Activated CD4-positive, alpha-beta T cell treated with anti-CD3 and anti-CD28 coated beads, Interleukin-2, amount 50 U/mL, for 24 hours (primary cell): Measurements from ENCODE around the gene PDK2.

Source experiments
- DNase-seq, 2 donors: peaks; one replicate each; pipeline ENCODE4 v3.0.0-alpha.2; 2020; ENCODE audit warnings: low read depth in 1 of 2, low spot score in 1 of 2

PDK2 gene

DNA sequence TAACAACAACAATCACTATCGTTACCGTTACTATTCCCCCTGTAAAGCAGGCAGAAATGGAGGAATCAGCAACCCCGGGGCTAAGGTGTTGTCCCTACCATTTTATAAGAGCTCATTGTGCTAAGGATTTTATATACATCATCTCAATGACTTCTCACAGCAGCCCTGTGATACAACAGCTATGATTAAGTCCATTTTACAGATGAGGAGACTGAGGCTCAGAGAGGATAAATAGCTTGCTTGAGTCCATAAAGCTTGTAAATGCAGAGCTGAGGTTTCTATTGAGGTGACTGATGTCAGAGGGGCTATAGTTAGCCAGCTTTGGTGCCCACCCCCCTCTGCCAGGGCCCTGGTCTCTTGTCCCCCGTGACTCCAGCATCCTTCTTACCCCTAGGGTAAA is 16.7 kb upstream of the PDK2 start:
- DNase-seq = no peak

DNA sequence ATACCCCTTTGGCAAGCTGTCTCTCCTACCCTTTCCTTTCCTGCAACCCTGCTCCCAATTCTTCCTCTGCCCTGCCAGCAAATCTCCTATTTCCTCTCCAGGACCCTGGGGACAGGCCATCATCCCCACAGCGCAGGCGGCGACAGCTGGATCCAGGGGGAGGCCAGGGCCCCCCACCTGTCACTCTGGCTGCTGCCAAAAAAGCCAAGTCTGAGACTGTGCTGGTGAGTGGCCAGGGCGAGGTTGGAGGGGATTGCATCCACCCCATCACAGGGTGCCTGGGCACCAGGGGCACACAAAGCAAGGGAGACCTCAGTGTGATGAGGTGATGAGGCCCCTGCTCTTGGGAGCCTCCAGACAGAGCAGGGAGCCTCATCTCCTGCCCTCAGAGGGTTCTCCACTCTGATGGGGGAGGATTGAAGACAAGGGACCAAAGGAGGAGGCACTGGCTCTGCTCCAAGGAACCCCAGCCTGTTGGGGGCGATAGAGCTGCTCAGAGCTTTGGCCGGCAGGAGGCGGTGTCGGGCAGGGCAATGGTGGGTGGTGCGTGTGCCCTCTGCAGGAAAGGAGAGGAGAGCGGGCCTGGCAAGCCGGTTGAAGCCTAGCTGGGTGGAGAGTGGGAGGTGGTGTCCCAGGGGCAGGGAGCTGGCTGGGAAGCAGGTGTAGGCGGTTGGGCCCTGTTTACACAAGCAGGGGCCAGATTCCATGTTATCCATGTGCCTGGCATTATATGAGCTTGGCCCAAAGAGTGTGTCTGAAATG is 15.6 kb upstream of the PDK2 start:
- DNase-seq = no peak

DNA sequence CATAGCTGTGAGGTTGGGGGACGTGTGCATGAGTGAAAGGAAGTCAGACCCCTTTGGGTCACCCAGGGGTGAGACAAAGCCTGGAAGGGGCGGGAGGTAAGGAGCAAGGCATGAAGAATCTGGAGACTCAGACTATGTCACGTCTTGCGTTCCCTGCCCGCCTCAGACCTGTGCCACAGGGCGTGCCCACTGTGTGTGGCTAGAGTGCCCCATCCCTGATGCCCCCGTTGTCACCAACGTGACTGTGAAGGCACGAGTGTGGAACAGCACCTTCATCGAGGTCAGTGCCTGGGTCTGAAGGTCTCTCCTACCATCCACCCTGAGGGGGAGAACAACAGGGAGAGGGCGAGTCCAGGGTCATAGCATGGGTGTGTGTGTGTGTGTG is 15.1 kb upstream of the PDK2 start:
- DNase-seq = no peak

DNA sequence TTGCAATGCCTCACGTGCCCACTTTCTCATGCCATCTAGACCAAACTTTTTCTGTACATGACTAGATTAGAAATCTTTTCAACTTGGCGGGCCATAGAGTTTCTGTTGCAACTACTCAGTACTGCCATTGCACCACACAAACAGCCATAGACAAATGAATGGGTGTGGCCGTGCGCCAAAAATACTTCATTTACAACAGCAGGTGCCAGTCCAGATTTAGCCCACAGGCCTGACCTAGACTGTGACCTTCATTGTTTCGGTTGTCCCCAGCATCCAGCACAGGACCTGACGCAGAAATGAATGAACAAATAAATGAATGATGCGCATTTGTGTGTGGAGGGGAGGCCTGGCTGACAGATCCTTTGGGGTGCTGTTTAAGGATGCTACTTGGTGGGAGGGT is 14.3 kb upstream of the PDK2 start:
- no peak for DNase-seq

DNA sequence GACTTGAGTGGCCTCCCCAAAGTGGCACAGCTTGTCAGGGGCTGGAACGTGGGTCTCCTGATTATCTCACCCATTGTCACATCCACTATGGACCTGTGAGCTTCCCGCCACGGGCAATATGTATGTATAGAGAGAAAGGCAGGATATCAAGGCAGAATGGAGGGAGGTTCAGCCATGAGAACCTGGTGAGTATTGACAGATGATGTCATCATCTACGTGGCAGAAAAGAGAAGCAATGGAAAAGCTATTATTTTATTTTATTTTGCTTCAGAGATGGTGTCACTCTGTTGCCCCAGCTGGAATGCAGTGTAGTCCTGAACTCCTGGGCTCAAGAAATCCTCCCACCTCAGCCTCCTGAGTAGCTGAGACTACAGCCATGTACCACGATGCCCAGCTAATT is 13.4 kb upstream of the PDK2 start:
- no peak for DNase-seq

DNA sequence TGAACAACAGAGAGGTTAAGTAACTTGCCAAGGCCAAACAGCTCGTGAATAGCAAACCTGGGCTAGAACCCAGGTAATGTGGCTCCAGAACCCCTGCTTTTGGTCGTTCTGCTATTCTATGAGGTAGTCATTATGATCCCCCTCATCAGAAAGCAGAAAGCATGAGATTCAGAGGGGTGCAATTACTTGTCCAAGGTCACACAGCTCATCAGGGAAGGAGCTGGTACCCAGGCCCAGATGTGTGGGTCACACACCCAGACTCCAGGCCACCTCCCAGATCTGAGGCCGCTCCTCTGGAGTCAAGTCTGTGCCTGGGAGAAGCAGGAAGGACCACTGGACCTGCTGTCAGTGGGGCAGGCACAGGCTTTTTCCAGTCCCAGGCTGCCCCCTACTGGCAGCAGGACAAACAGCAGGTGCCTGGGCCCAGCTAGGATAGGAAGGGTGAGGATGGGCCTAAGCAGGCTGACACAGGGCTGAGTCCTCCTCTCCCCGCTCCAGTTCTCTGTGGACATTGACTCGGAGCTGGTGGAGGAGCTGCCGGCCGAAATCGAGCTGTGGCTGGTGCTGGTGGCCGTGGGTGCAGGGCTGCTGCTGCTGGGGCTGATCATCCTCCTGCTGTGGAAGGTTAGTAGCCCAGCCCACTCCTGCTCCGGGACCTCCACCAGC is 7.8 kb upstream of the PDK2 start:
- DNase-seq = peak; percentile 70 to 71

DNA sequence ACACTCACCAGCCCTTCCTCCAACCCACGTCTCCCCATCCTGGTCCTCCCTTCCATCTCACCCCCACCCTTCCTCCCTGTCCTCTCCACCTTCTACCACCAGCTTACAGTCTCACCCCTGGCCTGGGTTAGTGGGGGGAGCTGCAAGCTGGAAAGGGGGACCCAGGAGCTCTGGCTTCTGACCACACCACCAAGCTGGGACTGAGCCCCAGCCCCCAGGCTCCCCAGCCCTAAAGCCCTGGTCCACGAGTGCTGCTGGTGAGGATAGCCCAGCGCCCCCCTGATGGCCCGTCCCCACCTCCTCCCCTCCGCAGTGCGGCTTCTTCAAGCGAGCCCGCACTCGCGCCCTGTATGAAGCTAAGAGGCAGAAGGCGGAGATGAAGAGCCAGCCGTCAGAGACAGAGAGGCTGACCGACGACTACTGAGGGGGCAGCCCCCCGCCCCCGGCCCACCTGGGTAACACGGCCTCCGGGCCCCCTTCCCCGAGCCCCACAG is 7.2 kb upstream of the PDK2 start:
- DNase-seq = no peak

DNA sequence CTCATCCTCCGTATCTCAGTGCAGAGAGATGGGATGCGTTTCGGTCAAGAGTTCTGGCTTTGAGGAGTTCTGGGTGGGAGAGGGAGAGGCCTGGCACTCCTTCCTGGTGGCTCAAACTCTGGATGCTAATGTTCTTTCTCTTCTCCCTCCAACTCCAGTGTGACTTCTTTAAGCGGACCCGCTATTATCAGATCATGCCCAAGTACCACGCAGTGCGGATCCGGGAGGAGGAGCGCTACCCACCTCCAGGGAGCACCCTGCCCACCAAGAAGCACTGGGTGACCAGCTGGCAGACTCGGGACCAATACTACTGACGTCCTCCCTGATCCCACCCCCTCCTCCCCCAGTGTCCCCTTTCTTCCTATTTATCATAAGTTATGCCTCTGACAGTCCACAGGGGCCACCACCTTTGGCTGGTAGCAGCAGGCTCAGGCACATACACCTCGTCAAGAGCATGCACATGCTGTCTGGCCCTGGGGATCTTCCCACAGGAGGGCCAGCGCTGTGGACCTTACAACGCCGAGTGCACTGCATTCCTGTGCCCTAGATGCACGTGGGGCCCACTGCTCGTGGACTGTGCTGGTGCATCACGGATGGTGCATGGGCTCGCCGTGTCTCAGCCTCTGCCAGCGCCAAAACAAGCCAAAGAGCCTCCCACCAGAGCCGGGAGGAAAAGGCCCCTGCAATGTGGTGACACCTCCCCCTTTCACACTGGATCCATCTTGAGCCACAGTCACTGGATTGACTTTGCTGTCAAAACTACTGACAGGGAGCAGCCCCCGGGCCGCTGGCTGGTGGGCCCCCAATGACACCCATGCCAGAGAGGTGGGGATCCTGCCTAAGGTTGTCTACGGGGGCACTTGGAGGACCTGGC is 6.0 kb upstream of the PDK2 start:
- DNase-seq = no peak

DNA sequence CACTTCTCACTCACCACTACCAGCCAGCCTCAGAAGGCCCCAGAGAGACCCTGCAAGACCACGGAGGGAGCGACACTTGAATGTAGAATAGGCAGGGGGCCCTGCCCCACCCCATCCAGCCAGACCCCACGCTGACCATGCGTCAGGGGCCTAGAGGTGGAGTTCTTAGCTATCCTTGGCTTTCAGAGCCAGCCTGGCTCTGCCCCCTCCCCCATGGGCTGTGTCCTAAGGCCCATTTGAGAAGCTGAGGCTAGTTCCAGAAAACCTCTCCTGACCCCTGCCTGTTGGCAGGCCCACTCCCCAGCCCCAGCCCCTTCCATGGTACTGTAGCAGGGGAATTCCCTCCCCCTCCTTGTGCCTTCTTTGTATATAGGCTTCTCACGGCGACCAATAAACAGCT is 5.1 kb upstream of the PDK2 start:
- DNase-seq = no peak

DNA sequence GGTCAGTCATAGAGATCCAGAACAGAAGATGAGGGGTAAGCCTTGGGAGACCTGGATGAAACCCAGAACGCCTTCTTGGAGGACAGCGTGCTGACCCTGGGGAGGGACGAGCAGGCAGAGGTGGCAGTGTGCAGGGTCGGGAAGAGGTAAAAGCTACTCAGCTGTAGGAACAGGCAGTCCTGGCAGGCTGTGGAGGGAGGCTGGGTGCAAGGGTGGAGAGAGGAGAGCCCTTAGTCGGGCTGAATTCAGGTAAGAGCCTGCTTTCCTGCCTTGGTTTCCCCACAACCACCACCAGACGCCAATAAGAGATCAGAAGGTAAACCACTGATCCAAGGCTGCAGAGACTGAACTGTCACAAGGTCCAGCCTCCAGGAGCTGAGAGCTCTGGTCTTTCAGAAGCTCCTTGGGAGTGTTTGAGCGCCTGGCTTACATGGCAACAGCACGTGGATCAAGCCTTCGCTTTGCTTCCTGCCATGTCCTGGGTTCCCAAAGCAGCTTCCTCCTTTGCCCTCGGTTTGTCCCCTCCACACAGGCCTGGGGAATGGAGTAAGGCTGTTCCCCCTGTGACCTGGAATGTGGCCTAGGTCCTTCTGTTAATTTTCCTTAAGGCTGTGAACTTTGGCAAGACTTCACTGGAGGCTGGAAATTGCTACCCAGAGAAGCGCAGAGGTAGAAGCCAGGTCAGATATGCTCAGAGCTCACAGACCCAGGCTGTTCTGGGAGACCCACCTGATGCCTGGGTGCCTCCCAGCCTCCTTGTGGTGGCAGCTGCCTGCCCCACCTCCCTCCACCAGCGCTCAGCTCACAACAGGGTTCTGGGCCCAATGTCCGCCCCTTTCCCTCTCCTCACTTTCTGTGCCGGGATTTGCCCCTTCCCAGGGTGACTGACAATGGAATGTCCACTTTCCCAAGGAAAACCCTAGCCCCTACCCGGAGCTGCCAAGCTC is 3.9 kb upstream of the PDK2 start:
- no peak for DNase-seq

DNA sequence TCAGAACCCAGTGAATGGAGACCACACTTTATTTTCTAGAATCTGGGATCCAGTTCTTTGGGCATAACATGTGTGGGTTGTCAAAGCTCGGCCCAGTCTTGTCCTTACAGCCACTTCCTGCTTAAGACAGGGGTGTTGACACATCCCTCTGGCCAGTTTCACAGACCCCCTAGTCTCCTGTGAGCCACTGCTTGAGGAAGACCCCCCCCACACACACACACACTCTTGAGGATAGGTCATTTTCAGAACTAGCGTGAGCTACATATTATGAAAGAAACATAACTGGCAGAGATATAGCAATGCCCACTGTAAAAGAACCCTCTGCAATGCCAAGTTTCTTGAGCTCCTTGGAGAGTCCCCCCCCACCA is 3.2 kb upstream of the PDK2 start:
- DNase-seq = no peak

DNA sequence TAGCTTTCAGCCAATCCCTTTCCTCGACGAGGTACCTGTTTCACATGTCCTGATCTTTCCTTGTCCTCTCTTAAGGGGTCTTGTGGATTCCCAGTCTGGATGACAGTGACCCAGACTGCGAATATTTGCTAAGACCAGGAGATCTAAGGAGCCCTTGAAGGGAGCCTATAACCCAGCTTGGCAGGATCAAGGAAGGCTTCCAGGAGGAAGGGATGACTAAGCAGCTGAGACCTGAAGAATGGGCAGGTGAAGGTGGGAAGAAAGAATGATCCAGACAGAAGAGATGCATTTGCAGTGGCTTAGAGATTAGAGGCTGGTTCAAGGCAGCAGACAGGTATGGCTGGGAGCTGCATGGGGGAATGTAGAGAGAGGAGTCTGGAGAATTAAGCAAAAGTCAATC is 1.9 kb upstream of the PDK2 start:
- no peak for DNase-seq

DNA sequence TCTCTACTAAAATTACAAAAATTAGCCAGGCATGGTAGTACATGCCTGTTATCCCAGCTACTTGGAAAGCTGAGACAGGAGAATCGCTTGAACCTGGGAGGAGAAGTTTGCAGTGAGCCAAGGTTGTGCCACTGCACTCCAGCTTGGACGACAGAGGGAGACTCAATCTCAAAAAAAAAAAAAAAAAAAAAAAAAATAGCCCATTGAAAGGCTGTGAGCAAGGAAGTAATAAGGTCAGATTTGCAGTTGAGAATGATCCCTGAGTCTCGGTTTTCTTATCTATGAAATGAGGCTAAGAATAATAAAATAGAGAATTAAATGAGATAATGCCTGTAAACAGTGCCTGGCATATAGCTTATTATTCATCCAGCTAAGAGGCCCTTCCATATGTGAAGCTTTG is 1.3 kb upstream of the PDK2 start:
- DNase-seq = no peak

DNA sequence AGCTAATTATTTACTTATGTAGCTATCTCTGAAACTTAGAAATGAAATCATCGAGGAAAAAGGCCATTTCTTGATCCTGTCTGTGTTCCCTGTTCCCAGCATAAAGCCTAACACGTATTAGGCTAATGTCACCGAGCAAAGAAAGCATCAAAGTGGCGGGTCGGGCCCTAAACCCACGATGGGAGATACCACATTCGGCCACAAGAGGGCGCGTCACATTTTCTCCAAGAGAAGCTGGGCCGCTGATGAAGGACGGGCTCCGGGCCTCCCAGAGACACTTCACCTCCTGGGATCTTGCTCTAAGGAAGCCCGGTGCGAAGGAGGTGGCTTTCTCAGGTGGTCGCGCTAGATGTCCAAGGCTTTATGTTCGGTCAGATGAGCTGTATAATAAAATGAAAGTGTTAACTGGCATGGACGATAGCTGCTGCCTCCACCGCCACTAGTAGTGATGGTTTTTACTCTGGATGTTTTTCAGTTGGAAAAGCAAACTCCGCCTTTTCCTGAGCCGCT is 853 bp upstream of the PDK2 start:
- DNase-seq = peak; percentile 90 to 94

DNA sequence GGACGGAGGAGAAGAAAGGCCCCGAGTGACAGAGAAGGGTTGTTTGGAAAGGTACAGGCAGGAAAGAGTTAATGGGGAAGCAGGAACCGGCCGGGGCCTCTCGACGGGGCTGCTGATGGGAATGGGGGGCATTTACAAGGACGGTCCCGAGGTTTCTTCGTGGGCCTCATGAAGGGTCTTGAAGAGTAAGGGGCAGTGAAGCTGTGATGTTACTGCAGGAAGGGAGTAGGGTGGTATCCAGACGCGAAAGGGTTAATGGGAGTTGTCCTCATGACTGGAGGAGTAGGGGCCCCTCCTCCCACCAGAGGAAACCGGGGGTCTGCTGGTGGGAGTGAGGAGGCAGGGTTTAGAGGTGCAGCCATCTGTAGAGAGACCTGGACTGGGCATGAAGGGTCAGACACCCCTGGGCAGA is 481 bp downstream of the PDK2 start:
- DNase-seq = no peak

DNA sequence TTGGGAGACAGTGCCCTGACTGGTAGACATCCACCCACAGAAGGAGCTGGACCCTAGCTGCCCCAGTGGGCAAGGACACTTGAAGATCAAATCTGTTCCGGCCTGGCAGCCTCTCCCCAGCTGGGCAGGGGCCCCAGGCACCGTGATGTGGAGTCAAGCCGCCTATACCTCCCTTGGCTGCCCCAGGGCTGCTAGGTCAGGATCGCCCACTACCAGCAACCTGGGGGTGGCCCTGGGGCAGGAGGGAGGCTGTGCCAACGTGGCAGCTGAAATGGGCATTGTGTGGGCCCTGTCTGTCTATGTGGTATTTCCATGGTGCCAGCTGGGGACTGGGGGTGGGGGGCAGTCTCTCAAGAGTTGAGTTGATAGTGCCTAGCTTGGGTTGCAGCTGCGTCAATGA is 941 bp downstream of the PDK2 start:
- no peak for DNase-seq

DNA sequence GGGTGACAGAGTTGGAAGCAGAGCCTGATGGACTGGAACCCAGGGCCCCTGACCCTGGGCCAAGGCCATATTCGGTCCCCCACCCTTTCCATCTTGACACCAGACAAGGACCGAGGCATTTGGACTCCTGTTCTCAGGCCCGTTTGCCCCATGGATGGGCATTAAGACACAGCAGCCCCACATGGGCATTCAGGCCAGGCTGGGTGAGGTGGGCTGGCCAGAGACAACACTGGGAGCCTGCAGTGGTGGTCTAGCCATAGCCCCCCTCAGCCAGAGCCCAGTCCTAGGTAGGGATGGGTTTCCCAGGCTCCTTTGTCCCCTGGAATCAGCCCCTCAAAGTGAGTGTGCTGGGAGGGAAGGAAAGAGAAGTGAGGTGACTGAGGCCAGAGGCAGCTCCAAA is 1.6 kb downstream of the PDK2 start:
- DNase-seq = no peak

DNA sequence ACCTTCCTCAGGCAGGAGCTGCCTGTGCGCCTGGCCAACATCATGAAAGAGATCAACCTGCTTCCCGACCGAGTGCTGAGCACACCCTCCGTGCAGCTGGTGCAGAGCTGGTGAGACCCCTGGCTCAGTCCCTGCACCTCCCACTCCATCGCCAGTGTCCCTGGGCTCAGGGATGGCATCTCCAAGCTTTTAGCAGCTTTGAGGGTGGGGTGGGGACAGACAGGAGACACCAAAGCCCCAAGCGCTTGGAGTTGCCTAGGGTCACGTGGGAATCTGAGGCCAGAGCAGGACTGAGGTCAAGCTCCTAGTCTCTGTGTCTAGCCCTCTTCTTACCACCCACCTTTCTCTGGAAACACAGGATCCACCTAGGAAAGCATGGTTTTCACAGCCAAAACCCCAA is 2.3 kb downstream of the PDK2 start:
- DNase-seq = no peak

DNA sequence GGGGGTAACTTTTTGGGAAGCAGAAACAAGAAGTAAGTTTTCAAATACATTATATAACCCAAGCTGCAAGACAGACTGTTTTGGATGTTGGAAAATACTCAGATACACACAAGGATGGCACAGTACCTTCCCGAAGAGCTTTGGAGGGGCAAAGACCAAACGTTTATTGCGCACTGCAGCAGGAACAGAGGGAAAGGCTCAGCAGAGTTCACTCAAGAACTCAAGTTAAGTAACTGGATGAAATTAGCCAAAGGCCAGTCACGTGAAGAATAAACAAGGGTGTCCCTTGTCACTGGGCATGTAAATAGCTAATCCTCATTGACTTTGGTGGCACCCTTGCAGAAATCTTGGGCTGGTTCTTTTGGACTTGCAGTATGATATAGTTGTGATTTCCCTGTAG is 2.8 kb downstream of the PDK2 start:
- no peak for DNase-seq

DNA sequence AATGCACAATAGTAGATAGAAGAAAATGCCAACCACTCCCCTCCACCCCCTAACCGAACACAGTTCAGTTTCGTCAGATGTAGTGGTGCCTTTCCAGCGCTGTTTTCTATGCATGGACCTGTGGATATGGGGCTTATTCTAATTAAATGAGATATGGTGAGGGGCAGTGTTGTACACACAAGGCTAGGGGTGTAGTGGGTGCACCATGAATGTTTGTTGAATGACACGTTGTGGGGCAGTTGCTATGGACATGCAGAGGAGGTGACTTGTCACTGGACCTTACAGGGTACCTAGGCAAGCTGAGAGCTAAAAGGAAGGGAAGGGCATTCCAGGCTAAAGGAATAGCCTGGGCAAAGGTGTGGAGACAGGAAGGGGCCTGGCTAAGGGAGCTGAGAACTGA is 3.4 kb downstream of the PDK2 start:
- DNase-seq = no peak

DNA sequence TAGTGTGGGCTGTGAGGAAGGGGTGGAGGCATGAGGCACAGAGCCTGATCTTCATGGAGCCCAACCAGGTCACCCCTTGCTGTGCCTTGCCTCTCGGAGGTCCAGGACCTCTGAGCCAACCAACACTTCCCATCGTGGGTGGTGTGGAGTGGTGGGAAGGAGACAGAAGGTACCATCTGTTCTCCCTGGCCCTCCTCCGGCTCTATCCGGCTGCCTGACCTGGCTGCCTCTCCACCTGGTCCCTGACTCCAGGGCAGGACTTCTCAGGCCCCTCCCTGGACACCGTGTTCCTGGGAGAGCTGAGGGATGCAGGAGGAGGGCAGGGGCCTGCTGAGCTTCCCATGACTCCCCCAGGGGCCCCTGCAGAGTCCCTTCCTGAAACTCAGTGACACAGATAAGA is 3.9 kb downstream of the PDK2 start:
- no peak for DNase-seq
